Measurements from ENCODE around the gene ZNF267.
"Not testable (repeated sequence)": the region's sequence is repeated elsewhere in the genome, so short reads cannot be mapped to it uniquely, and the experiment has no call there.

Gene ZNF267

GRCh38 chr16:31873556-31874365 lies at the start of gene ZNF267:
Gene ZNF267, plus strand, starts transcription at chr16:31873807. Its CDS starts 160 bp downstream, at chr16:31873967.
- TF ChIP-seq CTCF (IDR thresholded peaks at IDR 0.05; ENCODE audit: low read depth, low read length), result no peak
- peak; percentile 79 for DNase-seq (ENCODE audit: extremely low read depth, low read depth)

- TF ChIP-seq CTCF (IDR thresholded peaks at IDR 0.05; ENCODE audit: low read depth, low read length), result no peak
Measured at GRCh38 chr16:31833047-31833446, 40.6 kb upstream of the ZNF267 start.

GRCh38 chr16:31836396-31836795 lies 37.2 kb upstream of the ZNF267 start:
- DNase-seq (ENCODE audit: extremely low read depth, low read depth), result not testable (repeated sequence)

More at GRCh38 chr16:31833047-31833446, 40.6 kb upstream of the ZNF267 start:
- no peak for DNase-seq (ENCODE audit: extremely low read depth, low read depth)

GRCh38 chr16:31842864-31843263 lies 30.7 kb upstream of the ZNF267 start:
- no peak for DNase-seq (ENCODE audit: extremely low read depth, low read depth)
- no peak for TF ChIP-seq CTCF (IDR thresholded peaks at IDR 0.05; ENCODE audit: low read depth, low read length)

- DNase-seq (ENCODE audit: extremely low read depth, low read depth), result not testable (repeated sequence)
Measured at GRCh38 chr16:31848572-31848971, 25.0 kb upstream of the ZNF267 start.

GRCh38 chr16:31853291-31853690 lies 20.3 kb upstream of the ZNF267 start:
- no peak for DNase-seq (ENCODE audit: extremely low read depth, low read depth)

GRCh38 chr16:31860508-31860907 lies 13.1 kb upstream of the ZNF267 start:
- DNase-seq (ENCODE audit: extremely low read depth, low read depth), result no peak
- TF ChIP-seq CTCF (IDR thresholded peaks at IDR 0.05; ENCODE audit: low read depth, low read length), result no peak

More at GRCh38 chr16:31853291-31853690, 20.3 kb upstream of the ZNF267 start:
- TF ChIP-seq CTCF (IDR thresholded peaks at IDR 0.05; ENCODE audit: low read depth, low read length), result no peak

GRCh38 chr16:31861455-31861854 lies 12.2 kb upstream of the ZNF267 start:
- TF ChIP-seq CTCF (IDR thresholded peaks at IDR 0.05; ENCODE audit: low read depth, low read length), result no peak
- DNase-seq (ENCODE audit: extremely low read depth, low read depth), result no peak

Data from AG09319 (cell line).